ENCODE results near the gene PHLPP1. TPM values are rescaled to one million over a fixed set of nuclear protein-coding genes. Genes with fewer than 3 reads are reported as not detected.

Gene PHLPP1
- total and polyA plus RNA-seq, 2 of the 13 experiments (the other 11 are each of a cell fraction or from before 2014, with no cell fraction given): 9.8 to 18.5 TPM

DNA sequence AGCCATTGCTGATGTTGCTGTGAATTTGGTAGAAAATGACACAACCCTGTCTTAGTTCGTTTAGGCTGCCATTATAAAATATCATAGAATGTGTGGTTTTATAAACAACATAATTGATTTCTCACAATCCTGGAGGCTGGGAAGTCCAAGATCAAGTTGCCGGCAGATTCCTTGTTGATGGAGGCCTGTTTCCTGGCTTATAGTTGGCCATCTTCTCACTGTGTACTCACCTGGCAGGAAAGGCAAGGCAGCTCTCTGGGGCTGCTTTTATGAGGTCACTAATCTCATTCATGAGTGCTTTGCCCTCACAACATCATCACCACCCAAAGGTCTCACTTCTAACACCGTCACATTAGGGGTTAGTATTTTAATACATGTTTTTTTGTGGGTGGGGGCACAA lies 58.4 kb downstream of the PHLPP1 start:
- WGBS (ENCODE audit: low lambda C conversion rate): 87% methylated on average over 3 of the region's 3 CpGs
- ATAC-seq: 0 out of 3 replicates have a peak, but pooled peaks have one; percentile 23
- in situ Hi-C loops (cut with HindIII; ENCODE audit: extremely low pct_ligation_motif_present, low pct_unique_long_range_greater_than_20kb): no loop called here
- Histone ChIP-seq H3K9me3 (ENCODE audit: low read length) (no peaks in the 10 kb centered on the region), H2AFZ (ENCODE audit: low read length) (no peak overlapping the region), H3K79me2 (ENCODE audit: insufficient read depth, low read length) (peaks cover 93% of the 10 kb centered on the region), H3K4me1 (ENCODE audit: insufficient read depth, low read length) (peaks cover 59% of the 10 kb centered on the region), H3K27me3 (ENCODE audit: control insufficient read depth in 1 of 2, insufficient read depth in 2 of 2, low read length in 2 of 2) (no peaks in the 10 kb centered on the region), H3K36me3 (replicated peaks in 1 of 2; ENCODE audit: control insufficient read depth in 1 of 2, insufficient read depth in 2 of 2, low read length in 2 of 2) (no peaks in the 10 kb centered on the region), H3K9ac (ENCODE audit: insufficient read depth, low read depth, low read length) (no peak overlapping the region), H3K4me3 (replicated peaks in 1 of 3; ENCODE audit: insufficient read depth in 1 of 3, low read depth in 2 of 3, low read length in 3 of 3) (peak overlapping the region in 1 of 3 experiments; percentile 17; a peak in 1 of 6 replicates), H3K27ac (ENCODE audit: extremely low read length, insufficient read depth, low read length) (peak overlapping the region; percentile 74), H3K4me2 (ENCODE audit: low read depth, low read length) (peak overlapping the region; percentile 64), H4K20me1 (ENCODE audit: insufficient read depth, low read length) (no peaks in the 10 kb centered on the region)
- POLR2A ChIA-PET: interaction anchor here (1.1 to 2.2 kb wide), 4 partner anchors 22 to 59 kb away, joined by 3 to 19 read pairs (median 8); partner anchors contain the start of gene PHLPP1
- intact Hi-C loops (cut with micrococcal nuclease; ENCODE audit: unreplicated experiment): loop anchor here (1.0 kb wide), 1 partner anchor 32 kb away; no protein-coding TSS in a partner anchor
- FAIRE-seq: no peak
- no TSS peak for BruUV-seq (replicated peaks)
- DNase-seq (ENCODE audit: low spot score): no peak
- CTCF ChIA-PET (ENCODE audit: low intra/inter-chr PET ratio, low total read pairs): no interaction called here
- TF ChIP-seq, protein P1, sequence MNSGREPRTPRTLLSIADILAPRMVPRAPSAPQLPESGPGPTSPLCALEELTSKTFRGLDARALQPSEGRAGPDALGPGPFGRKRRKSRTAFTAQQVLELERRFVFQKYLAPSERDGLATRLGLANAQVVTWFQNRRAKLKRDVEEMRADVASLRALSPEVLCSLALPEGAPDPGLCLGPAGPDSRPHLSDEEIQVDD (CRISPR knock-in tag; IDR thresholded peaks at IDR 0.05; ENCODE audit: borderline replicate concordance): no peak
- TF ChIP-seq, protein P2, sequence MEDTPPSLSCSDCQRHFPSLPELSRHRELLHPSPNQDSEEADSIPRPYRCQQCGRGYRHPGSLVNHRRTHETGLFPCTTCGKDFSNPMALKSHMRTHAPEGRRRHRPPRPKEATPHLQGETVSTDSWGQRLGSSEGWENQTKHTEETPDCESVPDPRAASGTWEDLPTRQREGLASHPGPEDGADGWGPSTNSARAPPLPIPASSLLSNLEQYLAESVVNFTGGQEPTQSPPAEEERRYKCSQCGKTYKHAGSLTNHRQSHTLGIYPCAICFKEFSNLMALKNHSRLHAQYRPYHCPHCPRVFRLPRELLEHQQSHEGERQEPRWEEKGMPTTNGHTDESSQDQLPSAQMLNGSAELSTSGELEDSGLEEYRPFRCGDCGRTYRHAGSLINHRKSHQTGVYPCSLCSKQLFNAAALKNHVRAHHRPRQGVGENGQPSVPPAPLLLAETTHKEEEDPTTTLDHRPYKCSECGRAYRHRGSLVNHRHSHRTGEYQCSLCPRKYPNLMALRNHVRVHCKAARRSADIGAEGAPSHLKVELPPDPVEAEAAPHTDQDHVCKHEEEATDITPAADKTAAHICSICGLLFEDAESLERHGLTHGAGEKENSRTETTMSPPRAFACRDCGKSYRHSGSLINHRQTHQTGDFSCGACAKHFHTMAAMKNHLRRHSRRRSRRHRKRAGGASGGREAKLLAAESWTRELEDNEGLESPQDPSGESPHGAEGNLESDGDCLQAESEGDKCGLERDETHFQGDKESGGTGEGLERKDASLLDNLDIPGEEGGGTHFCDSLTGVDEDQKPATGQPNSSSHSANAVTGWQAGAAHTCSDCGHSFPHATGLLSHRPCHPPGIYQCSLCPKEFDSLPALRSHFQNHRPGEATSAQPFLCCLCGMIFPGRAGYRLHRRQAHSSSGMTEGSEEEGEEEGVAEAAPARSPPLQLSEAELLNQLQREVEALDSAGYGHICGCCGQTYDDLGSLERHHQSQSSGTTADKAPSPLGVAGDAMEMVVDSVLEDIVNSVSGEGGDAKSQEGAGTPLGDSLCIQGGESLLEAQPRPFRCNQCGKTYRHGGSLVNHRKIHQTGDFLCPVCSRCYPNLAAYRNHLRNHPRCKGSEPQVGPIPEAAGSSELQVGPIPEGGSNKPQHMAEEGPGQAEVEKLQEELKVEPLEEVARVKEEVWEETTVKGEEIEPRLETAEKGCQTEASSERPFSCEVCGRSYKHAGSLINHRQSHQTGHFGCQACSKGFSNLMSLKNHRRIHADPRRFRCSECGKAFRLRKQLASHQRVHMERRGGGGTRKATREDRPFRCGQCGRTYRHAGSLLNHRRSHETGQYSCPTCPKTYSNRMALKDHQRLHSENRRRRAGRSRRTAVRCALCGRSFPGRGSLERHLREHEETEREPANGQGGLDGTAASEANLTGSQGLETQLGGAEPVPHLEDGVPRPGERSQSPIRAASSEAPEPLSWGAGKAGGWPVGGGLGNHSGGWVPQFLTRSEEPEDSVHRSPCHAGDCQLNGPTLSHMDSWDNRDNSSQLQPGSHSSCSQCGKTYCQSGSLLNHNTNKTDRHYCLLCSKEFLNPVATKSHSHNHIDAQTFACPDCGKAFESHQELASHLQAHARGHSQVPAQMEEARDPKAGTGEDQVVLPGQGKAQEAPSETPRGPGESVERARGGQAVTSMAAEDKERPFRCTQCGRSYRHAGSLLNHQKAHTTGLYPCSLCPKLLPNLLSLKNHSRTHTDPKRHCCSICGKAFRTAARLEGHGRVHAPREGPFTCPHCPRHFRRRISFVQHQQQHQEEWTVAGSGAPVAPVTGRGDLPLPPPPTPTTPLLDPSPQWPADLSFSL (CRISPR knock-in tag; IDR thresholded peaks at IDR 0.05): peak; percentile 10; the same call in 1 of the 2 replicates
- TF ChIP-seq, protein P3, sequence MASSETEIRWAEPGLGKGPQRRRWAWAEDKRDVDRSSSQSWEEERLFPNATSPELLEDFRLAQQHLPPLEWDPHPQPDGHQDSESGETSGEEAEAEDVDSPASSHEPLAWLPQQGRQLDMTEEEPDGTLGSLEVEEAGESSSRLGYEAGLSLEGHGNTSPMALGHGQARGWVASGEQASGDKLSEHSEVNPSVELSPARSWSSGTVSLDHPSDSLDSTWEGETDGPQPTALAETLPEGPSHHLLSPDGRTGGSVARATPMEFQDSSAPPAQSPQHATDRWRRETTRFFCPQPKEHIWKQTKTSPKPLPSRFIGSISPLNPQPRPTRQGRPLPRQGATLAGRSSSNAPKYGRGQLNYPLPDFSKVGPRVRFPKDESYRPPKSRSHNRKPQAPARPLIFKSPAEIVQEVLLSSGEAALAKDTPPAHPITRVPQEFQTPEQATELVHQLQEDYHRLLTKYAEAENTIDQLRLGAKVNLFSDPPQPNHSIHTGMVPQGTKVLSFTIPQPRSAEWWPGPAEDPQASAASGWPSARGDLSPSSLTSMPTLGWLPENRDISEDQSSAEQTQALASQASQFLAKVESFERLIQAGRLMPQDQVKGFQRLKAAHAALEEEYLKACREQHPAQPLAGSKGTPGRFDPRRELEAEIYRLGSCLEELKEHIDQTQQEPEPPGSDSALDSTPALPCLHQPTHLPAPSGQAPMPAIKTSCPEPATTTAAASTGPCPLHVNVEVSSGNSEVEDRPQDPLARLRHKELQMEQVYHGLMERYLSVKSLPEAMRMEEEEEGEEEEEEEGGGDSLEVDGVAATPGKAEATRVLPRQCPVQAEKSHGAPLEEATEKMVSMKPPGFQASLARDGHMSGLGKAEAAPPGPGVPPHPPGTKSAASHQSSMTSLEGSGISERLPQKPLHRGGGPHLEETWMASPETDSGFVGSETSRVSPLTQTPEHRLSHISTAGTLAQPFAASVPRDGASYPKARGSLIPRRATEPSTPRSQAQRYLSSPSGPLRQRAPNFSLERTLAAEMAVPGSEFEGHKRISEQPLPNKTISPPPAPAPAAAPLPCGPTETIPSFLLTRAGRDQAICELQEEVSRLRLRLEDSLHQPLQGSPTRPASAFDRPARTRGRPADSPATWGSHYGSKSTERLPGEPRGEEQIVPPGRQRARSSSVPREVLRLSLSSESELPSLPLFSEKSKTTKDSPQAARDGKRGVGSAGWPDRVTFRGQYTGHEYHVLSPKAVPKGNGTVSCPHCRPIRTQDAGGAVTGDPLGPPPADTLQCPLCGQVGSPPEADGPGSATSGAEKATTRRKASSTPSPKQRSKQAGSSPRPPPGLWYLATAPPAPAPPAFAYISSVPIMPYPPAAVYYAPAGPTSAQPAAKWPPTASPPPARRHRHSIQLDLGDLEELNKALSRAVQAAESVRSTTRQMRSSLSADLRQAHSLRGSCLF (CRISPR knock-in tag; IDR thresholded peaks at IDR 0.05; ENCODE audit: borderline replicate concordance): no peak
- no peak for TF ChIP-seq ZNF446 (CRISPR knock-in tag; IDR thresholded peaks at IDR 0.05)
- TF ChIP-seq ZNF792 (CRISPR knock-in tag; IDR thresholded peaks at IDR 0.05): no peak
- TF ChIP-seq ATF1 (CRISPR knock-in tag; IDR thresholded peaks at IDR 0.05): 0 out of 2 replicates have a peak, but pooled peaks have one; percentile 1
- TF ChIP-seq, protein P4, sequence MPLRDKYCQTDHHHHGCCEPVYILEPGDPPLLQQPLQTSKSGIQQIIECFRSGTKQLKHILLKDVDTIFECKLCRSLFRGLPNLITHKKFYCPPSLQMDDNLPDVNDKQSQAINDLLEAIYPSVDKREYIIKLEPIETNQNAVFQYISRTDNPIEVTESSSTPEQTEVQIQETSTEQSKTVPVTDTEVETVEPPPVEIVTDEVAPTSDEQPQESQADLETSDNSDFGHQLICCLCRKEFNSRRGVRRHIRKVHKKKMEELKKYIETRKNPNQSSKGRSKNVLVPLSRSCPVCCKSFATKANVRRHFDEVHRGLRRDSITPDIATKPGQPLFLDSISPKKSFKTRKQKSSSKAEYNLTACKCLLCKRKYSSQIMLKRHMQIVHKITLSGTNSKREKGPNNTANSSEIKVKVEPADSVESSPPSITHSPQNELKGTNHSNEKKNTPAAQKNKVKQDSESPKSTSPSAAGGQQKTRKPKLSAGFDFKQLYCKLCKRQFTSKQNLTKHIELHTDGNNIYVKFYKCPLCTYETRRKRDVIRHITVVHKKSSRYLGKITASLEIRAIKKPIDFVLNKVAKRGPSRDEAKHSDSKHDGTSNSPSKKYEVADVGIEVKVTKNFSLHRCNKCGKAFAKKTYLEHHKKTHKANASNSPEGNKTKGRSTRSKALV (CRISPR knock-in tag; IDR thresholded peaks at IDR 0.05): no peak
- TF ChIP-seq ZNF891 (CRISPR knock-in tag; IDR thresholded peaks at IDR 0.05): no peak
- peak; percentile 95; the same call in 1 of the 2 replicates for TF ChIP-seq ZNF564 (CRISPR knock-in tag; IDR thresholded peaks at IDR 0.05)
- TF ChIP-seq ZFP82 (CRISPR knock-in tag; IDR thresholded peaks at IDR 0.05; ENCODE audit: borderline replicate concordance): 0 out of 2 replicates have a peak, but pooled peaks have one; percentile 17
- no peak for TF ChIP-seq TAF1 (CRISPR knock-in tag; IDR thresholded peaks at IDR 0.05)
